UCSD-AML1 (cell line): ENCODE measurements around the gene TMEM218.

ENCODE experiments used
- DNase-seq: peaks from one replicate; lab custom pipeline; 2025; ENCODE audit not compliant: unreplicated experiment; lab: John Stamatoyannopoulos, UW

TMEM218 gene

DNA sequence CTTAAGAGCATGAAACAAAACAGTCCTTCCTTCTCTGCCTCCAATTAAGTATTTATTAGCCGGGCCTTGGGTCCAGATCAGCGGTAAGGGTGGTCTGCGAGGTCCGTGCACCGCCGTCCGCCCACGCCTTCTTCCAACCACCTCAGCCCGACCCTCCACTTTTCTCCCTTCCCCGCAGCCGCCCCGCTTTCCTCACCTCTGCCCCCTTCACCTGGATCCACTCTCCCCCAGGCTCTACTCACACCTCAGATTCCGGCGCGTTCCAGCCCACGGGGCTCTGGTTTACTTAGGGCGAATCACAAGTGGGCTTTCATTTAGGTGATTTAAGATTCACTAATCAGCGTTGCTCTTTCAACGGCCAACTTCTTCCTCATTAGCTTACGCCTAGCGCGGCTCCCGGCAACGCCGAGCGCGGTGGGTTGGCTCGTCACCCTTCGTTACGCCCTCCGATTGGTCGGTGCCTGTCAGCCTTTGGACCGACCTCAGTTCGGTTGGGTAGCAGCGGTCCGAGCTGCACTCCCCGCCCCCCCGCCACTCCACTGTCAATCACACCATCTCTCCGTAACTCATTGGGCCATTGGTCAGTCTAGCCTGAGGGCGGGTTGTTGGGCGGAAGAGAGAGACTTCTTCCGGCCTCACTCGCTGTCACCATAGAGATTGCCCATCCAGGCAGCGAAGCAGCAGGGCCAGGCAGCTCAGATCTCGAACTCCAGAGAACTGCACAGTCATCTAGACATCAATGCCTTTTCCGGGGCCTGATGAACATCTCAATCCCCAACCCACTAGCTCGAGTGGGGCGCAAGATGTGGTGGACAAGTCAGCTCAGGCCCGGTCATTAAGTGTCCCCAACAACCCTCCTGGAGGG, at the start of gene TMEM218:
Gene TMEM218 (minus strand): TSS at position 284 of the 865 bp plus-strand sequence. CDS start 9,385 bp downstream, outside the sequence.
- peak; percentile 98 for DNase-seq

DNA sequence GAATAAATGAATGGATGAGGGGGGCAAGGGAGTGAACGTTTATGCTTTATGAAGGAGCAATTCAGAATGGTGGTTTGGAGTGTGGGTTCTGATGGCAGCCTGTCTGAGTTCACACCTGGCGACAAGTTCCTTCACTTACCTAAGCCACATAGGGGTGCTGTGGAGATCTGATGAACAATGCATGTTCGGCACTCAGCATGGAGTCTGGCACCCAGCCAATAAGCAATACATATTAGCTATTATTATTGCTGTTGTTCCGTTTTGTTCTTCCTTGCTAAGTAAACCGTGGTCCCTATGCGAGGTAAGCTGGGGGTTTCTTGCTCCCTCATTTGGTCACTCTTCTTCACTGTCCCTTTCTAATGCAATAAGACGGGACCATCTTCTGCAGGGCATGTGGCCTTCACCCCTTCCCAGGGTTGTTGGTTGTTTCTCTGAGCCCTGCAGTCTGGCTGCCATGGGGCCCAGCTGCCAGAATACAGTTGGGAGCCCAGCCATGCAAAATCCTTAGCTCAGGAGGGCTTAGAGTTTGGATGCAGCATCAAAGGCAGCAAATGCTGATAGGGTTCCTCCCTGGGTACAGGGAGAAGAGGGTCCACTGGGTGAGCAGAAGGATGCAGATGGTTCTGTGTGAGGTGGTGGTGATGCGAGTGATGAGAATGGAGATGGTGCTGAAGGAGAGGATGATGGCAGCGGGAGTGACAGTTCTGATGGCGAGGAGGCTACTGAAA, 46.7 kb upstream of the TMEM218 start:
- no peak for DNase-seq

DNA sequence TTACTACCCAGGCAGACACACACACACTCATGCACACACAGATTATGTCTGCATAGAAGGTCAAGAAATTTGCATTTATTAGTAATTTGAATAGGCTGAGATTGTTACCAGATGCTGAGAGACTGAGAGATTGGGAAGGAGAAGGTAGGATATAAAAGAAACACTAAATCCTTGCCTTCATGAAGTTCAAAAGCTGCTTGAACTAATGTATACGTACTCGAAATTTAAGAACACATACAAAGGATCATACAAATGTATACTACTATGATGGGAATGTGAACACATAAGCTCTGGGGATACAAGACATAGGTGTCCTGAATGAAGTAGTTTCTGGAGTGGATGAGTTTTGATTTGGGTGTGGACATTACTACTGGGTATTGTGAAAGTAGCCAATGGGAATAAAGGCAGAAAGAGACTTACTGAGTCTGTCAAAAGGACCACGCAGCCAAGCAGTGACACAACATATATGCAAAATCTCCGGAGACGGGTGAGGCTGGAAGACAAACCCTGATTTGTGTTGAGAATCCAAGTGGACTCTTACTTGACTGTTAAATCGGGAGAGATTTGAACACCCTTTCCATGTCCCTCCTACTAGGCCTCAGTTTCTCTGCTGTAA, 45.8 kb upstream of the TMEM218 start:
- DNase-seq = no peak

DNA sequence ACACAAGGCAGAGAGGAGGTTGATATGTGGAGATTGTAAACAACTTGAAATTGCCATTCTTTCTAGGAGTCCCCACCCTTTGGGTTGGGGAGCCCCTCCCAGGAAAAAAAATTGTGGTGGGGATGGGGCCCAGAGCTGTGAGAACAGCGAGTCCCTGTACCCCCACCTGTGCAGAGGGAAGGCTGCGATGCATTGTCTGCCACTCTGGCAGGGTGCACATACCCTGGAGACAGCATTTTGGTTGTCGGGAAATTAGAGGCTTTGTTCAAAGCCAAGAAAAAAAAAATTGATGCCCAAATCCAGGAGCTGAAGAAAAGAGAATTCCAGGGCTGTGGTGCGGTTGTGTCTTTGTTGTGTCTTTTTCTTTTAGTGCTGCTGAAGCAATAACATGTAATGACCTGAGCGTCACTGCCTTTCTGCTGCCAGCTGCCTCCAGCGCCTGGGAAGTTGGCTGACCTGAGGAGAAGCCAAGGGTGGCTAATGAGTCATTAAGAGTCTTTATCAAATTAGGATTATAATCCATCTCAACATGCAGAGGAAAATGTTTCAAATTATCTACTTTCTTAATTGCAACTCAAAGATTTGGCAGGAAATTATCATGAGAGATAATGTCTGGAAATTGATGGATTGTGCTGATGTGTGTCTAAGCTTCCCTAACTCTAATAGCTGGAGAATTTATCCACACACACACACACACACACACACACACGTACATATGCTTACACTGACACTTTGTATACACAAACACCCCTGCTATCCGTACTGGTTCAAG, 45.1 kb upstream of the TMEM218 start:
- no peak for DNase-seq

DNA sequence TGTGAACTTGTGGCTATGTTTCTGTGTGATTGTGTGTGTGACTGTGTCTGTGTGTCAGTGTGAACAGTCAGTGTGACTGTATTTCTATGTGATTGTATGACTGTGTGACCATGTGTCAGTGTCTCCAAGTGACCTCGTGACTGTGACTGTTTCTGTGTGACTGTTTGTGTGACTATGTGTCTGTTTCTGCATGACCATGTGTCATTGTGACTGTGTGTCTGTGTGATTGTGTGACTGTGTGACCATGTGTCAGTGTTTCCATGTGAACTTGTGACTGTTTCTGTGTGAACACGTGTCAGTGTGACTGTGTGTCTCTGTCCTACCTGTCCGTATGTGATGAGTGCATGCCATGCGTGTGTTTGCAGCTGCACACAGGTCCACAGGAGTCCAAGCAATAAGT, 44.3 kb upstream of the TMEM218 start:
- no peak for DNase-seq

DNA sequence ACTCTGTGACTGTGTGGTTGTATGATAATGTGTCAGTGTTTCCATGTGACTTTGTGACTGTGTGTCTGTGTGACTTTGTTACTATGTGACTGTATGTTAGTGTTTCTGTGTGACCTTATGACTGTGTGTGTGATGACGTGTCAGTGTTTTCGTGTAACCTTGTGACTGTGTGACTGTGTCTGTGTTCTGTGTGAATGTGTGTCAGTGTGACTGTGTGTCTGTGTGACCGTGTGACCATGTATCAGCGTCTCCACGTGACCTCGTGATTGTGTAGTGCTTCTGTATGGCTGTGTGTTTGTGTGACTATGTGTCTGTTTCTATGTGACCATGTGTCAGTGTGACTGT, 43.6 kb upstream of the TMEM218 start:
- no peak for DNase-seq

DNA sequence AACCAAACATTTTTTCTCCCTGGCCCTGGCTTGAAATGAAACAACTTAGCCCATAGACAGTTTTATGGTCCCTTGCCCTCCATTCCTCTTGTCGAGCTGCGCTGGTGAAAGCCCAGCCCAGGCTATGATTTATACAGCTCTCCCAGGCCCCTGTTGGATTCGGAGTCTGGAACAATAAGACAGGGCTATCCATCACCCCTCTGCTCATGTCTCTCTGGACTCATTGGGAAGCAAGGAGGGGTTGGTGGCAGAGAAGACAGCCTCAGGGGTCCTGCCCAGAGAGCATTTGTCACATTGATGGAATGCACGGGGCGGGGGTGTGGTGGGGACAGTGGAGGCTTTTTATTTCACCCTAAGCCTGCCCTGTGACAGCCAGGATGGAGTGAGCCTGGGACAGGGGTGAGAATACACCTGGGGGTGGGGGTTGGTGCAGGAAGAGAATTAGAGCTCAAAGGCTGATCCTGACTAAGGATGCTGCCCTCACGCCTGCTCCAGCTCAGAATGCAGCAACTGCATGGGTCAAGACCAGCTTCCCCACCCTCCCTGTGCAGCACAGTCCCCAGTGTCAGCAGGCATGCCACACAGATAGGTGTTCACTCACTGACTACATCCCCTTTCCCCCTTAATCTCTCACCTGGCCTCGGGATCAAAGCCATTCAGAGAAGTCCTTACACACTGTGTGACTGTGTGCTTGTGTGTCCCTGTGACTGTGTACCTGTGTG, 43.1 kb upstream of the TMEM218 start:
- no peak for DNase-seq

DNA sequence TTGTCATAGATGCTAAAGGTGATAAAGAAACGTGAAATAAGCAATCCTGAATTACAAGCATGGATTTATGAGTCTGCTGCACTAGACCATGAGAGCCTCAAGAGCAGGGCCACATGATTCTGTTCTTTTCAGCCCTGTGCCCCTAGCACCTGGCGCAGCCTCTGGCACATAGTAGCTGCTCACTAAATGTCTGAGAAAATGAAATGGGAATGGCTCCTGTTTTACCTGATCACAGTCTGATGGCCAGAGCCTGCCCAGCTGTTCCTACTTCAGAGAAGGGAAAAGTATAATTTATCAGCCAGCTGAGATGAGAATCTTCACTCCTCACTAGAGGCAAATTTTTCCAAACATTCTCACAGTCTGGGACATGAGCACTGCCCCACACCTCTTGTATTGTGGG, 42.4 kb upstream of the TMEM218 start:
- DNase-seq = no peak

DNA sequence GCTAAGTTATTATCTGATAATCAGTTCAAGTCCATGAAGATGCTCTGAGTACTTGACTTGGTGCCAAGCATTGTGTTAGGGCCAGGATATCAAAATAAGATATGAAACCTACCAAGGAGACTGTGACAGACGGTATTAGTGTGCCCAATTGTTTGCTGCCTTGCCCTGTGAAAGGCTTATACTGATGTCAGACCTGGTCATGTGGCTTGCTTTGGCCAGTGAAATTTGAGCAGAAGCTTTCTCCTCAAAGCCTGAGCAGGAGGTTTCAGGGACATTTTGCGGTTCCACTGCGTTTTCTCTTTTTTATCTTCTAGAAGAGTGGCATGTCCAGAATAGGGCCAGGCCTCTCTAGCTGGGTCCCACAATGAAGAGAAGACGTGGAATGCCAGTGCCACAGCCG, 37.3 kb upstream of the TMEM218 start:
- no peak for DNase-seq

DNA sequence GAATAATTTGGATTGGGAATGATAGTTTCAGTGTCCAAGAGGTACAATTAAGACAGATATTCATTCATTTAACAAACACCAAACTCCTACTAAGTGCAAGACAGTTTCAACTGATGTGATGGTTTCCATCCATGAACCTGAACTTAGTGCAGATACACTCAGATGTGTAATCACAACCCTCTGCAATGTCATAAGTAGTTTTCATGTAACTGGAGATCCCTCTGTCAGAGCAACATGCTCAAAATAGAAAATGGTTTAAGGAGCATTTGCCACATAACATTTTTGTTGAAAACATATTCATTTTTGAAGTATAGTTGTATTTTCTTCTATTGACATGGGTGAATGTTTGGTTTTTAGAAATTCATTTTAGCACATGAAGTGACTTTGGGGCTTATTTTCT, 36.6 kb upstream of the TMEM218 start:
- no peak for DNase-seq

DNA sequence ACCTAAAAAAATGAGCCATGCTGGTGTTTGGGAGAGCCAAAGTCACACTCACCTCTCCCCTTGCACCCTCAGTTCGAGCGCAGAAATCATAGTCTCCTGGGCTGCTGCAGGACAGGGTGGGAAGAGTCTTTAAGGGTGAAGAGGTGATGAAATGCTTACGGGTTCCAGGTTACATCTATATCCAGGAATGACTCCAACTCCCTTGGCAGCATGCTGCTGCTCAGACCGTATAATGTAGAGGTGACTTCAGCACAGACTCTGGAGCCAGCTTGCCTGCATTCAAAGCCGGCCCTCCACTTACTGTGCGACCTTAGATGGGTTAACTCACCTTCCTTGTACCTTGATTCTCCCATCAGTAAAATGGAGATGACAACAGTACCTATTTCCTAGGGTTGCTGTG, 35.9 kb upstream of the TMEM218 start:
- DNase-seq = no peak

DNA sequence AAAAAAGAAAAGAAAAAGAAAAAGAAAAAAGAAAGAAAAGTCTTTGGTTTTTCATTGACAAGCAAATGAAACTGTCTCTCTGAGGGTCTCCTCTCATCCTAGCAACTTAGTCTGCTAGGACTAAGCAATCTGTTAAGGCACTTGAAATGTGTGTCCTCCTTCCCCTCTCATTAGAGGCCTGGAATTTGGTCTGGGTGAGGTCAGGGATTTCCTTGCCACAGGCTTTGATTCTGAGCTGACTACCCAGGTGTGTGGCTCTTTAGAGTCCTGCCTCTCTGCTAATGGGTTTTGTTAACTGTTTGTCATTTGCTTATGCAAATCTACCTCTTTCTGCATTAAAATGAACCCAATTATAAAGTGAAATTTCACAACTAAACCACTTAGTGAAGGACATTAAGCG, 34.8 kb upstream of the TMEM218 start:
- no peak for DNase-seq

DNA sequence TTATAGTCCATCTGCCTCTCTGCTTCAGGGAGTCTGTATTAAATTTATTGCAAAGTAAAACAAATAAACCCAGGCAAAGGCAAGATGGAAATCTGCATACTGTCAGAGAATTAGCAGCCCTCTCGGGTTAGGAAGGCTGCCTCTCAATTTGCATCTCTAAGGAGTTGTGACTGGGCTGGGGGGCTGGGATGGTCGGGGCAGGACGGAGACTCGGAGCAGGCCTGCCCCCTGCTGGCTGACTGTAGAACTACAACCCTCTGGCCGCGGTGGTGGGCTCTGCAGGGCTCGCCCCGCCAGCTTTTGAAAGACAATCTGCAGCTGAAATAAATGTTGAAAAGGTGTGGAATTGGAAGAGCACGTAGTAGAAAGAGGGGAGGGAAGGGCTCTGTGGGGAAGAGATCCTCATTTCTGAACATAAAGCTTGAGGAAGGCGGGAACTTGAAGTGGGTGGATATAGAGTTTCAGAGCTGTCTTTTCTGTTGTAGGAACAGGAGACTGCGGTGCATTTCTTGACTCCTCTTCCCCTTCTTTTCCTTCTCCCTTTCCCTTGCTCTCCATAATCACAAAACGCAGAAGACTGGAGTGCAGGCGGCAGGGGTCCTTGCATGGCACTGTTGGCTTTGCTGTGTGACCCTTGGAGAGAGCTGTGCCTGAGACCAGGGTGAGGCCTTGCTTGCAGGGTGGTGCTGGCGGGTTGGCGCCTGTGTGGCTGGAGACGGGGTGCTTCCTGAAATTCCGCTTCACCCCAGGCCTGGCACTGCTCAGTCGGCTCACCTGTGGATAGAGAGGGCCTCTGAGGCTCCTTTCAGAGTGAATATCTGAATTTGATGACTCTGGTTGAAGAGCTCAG, 30.5 kb upstream of the TMEM218 start:
- peak; percentile 44 for DNase-seq

DNA sequence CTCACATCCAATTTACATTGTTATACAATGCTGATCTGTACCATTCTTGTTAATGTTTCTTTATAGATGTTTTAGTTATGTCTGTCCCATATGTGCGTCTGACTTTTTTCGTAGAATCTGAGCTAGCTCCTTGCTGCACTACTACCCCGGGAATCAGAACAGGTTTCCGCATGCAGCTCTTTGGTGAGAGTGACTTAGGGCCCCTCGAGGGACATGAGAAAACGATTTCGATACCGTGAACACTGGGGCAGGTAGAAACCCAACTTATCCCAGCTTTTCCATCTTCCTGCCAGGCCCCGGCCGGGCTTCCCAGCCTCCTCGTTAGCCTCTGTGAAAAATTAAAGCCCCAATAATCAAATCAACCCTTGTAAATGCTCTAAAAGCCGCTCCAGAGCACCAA, 29.8 kb upstream of the TMEM218 start:
- no peak for DNase-seq

DNA sequence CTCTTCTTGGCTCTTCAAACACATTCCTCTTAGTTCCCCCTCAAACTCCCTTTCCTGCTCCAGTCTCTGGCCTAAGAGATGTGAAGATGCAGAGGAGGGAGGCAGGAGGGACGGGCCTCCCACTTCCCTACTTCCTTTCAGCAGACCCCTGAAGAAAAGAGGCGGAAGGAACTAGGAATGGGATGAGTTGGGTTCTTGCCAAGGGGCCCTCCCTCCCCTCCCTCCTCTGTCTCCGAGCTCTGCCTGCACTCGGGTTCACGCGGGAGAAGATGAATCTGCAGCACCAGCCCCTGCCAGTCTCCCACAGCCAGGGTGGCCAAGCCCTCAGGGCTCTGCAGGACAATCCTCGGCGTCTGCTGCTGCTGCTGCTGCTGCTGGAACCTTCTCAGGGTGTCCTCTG, 28.8 kb upstream of the TMEM218 start:
- no peak for DNase-seq

DNA sequence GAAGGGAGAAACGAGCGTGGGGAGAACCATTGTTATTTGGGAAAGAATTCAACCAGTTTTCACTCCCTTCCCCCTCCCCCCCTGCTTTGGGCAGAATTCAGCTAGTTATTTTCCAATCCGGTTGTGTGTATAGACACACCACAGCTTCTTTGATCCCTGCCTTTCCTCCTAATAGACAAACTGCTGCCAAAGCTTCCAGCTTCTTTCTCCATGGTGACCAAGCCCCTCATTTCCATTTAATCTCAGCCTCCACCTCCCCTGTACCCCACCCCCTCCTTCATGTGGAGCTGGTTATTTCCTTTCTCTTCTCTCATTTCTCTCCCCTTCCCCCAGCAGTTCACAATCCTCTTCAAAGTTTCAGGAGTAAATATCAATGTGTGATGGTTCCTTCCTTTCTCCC, 28.4 kb upstream of the TMEM218 start:
- DNase-seq = no peak

DNA sequence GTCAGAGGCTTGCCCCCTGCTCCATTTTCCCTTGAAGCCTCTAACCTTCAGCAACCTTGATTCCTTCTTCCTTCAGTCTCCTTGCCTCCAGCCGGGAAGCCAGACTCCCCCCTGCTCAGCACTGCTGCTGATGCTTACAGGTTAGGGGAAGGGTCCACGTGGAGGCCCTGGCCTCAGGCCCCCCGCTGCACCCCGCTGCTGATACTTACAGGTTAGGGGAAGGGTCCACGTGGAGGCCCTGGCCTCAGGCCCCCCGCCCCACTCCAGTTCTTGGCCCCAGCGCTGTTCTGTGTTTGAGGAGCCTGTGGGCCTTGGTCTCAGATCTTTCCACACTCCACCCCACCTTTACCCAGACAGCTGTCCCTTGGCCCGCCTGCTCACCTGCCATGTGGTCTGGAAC, 27.5 kb upstream of the TMEM218 start:
- no peak for DNase-seq

DNA sequence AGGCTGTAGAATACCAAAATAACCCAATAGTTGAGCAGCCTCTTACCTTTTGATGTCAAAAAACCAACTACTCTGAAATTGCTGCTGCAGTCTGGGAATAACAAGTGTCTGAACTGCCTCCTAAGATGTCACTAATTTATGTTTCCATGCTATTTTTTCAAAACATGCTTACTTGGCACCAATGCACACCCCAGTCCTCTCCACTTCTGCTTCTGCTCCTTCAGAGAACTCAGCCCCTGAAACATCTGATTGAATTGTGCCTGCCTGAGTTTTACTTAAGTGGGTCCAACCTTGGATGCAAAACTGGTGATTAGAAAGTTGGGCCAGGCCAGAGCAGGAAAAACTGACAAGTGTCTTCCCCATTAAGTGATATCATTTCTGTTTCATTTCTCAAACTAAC, 24.6 kb upstream of the TMEM218 start:
- no peak for DNase-seq

DNA sequence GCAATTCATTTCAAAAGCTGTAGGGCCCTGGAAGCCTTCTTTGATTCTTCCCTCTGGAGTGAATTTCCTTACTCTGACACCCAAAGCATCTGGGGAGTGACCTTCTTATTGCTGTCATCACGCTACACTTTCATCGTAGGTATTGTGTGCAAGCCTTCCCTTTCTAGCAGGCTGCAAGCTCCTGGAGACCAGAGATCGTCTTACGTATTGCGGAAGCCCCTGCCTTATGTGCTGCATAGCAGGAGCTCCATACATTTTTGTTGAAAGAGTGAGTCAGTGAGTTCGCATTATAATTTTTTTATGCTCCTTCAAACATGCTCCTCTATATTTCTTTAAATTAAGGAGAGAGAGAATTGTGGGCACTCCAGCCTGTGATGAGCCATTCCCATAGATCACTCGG, 21.2 kb upstream of the TMEM218 start:
- no peak for DNase-seq

DNA sequence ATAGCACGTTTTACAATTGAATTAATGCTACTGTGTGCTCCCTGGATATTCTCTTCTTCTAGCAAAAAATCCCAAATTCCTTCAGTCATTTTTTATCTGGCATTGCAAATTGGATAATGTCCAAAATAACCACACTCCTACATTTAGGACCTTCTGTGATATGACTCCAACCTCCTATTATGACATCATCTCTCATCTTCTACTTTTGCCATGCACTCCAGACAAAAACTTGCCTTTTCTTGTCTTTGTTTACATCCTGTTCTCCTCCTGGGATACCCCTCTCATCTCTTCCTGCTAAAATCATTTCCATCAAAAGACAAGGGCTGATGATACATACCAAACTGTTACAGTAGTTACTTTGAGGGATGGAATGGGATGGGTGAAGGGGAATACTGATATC, 20.6 kb upstream of the TMEM218 start:
- no peak for DNase-seq
